Measurements from ENCODE around the gene NPY2R. TPM values are rescaled to one million over a fixed set of nuclear protein-coding genes. Genes with fewer than 3 reads are reported as not detected.

Gene NPY2R
- polyA plus RNA-seq, 6 donors from 2014 or later, result not detected

GRCh38 chr4:155227131-155227530, 18.7 kb downstream of the NPY2R start:
- ATAC-seq (ENCODE audit: low read depth in 2 of 2), result no peak
- no peaks in the 10 kb centered on the region for H3K9me3 Mint-ChIP-seq
- no peaks in the 10 kb centered on the region for H3K4me1 Mint-ChIP-seq

GRCh38 chr4:155228713-155229112, 20.3 kb downstream of the NPY2R start:
- Mint-ChIP-seq H3K27ac (no peak overlapping the region), H3K9me3 (no peaks in the 10 kb centered on the region), H3K27me3 (no peaks in the 10 kb centered on the region), H3K36me3 (no peaks in the 10 kb centered on the region), H3K4me3 (no peak overlapping the region), H3K4me1 (no peaks in the 10 kb centered on the region)
- ATAC-seq (ENCODE audit: low read depth in 2 of 2), result no peak
- DNase-seq, result no peak

More at GRCh38 chr4:155227131-155227530, 18.7 kb downstream of the NPY2R start:
- no peak for DNase-seq
- Mint-ChIP-seq H3K27ac (no peak overlapping the region), H3K27me3 (no peaks in the 10 kb centered on the region), H3K4me3 (no peak overlapping the region), H3K36me3 (no peaks in the 10 kb centered on the region)

GRCh38 chr4:155232432-155232831, 24.0 kb downstream of the NPY2R start:
- ATAC-seq (ENCODE audit: low read depth in 2 of 2) (no peak), DNase-seq (no peak)
- Mint-ChIP-seq H3K9me3 (no peaks in the 10 kb centered on the region), H3K27me3 (no peaks in the 10 kb centered on the region), H3K4me3 (no peak overlapping the region), H3K36me3 (no peaks in the 10 kb centered on the region), H3K4me1 (no peaks in the 10 kb centered on the region), H3K27ac (no peak overlapping the region)

- no peak overlapping the region for H3K4me3 Mint-ChIP-seq
- no peaks in the 10 kb centered on the region for H3K27me3 Mint-ChIP-seq
- DNase-seq (no peak), ATAC-seq (ENCODE audit: low read depth in 2 of 2) (no peak)
- no peak overlapping the region for H3K27ac Mint-ChIP-seq
- H3K9me3 Mint-ChIP-seq, result peaks cover 0 to 4% (median 0%) of the 10 kb centered on the region in 7 donors
- no peaks in the 10 kb centered on the region for H3K4me1 Mint-ChIP-seq
- H3K36me3 Mint-ChIP-seq, result no peaks in the 10 kb centered on the region
These were observed 25.8 kb downstream of the NPY2R start for GRCh38 chr4:155234206-155234605.

GRCh38 chr4:155237567-155237966, 29.1 kb downstream of the NPY2R start:
- Mint-ChIP-seq H3K4me1 (no peaks in the 10 kb centered on the region), H3K27me3 (peaks cover 0 to 4% (median 0%) of the 10 kb centered on the region in 3 donors), H3K9me3 (peaks cover 0 to 12% (median 2%) of the 10 kb centered on the region in 7 donors), H3K36me3 (no peaks in the 10 kb centered on the region), H3K27ac (no peak overlapping the region), H3K4me3 (no peak overlapping the region)
- ATAC-seq (ENCODE audit: low read depth in 2 of 2) (no peak), DNase-seq (no peak)

- Mint-ChIP-seq H3K4me3 (no peak overlapping the region), H3K9me3 (peaks cover 0 to 12% (median 3%) of the 10 kb centered on the region in 7 donors), H3K4me1 (no peaks in the 10 kb centered on the region), H3K36me3 (no peaks in the 10 kb centered on the region), H3K27ac (peak overlapping the region in 1 of 6 donors; percentile 19), H3K27me3 (peaks cover 0 to 4% (median 0%) of the 10 kb centered on the region in 3 donors)
- DNase-seq (no peak), ATAC-seq (ENCODE audit: low read depth in 2 of 2) (no peak)
These were observed 32.8 kb downstream of the NPY2R start for GRCh38 chr4:155241225-155241624.

- peak overlapping the region in 1 of 6 donors; percentile 19 for H3K27ac Mint-ChIP-seq
- peaks cover 0 to 12% (median 3%) of the 10 kb centered on the region in 7 donors for H3K9me3 Mint-ChIP-seq
- DNase-seq (no peak), ATAC-seq (ENCODE audit: low read depth in 2 of 2) (no peak)
- no peaks in the 10 kb centered on the region for H3K36me3 Mint-ChIP-seq
- H3K4me3 Mint-ChIP-seq, result no peak overlapping the region
- H3K27me3 Mint-ChIP-seq, result peaks cover 0 to 4% (median 0%) of the 10 kb centered on the region in 3 donors
- no peaks in the 10 kb centered on the region for H3K4me1 Mint-ChIP-seq
These were observed 33.2 kb downstream of the NPY2R start for GRCh38 chr4:155241664-155242063.

- Mint-ChIP-seq H3K9me3 (peaks cover 0 to 7% (median 2%) of the 10 kb centered on the region in 7 donors), H3K27ac (no peak overlapping the region), H3K27me3 (peaks cover 0 to 4% (median 0%) of the 10 kb centered on the region in 3 donors), H3K36me3 (no peaks in the 10 kb centered on the region), H3K4me3 (no peak overlapping the region), H3K4me1 (no peaks in the 10 kb centered on the region)
- no peak for ATAC-seq (ENCODE audit: low read depth in 2 of 2)
- no peak for DNase-seq
These were observed 36.7 kb downstream of the NPY2R start for GRCh38 chr4:155245105-155245504.

- Mint-ChIP-seq H3K36me3 (no peaks in the 10 kb centered on the region), H3K9me3 (peaks cover 0 to 2% (median 0%) of the 10 kb centered on the region in 7 donors), H3K27me3 (no peaks in the 10 kb centered on the region), H3K4me1 (no peaks in the 10 kb centered on the region), H3K27ac (no peak overlapping the region), H3K4me3 (no peak overlapping the region)
- no peak for DNase-seq
- no peak for ATAC-seq (ENCODE audit: low read depth in 2 of 2)
These were observed 39.8 kb downstream of the NPY2R start for GRCh38 chr4:155248002-155248896.

GRCh38 chr4:155249016-155249566, 40.7 kb downstream of the NPY2R start:
- Mint-ChIP-seq H3K27me3 (no peaks in the 10 kb centered on the region), H3K4me1 (no peaks in the 10 kb centered on the region), H3K4me3 (no peak overlapping the region), H3K9me3 (peaks cover 0 to under 1% (median 0%) of the 10 kb centered on the region in 7 donors), H3K27ac (no peak overlapping the region), H3K36me3 (no peaks in the 10 kb centered on the region)
- ATAC-seq (ENCODE audit: low read depth in 2 of 2) (no peak), DNase-seq (no peak)

- no peaks in the 10 kb centered on the region for H3K36me3 Mint-ChIP-seq
- DNase-seq (no peak), ATAC-seq (ENCODE audit: low read depth in 2 of 2) (no peak)
- H3K4me1 Mint-ChIP-seq, result no peaks in the 10 kb centered on the region
- peaks cover 0 to 1% (median 0%) of the 10 kb centered on the region in 7 donors for H3K9me3 Mint-ChIP-seq
- H3K4me3 Mint-ChIP-seq, result no peak overlapping the region
- no peak overlapping the region for H3K27ac Mint-ChIP-seq
- H3K27me3 Mint-ChIP-seq, result no peaks in the 10 kb centered on the region
These were observed 43.9 kb downstream of the NPY2R start for GRCh38 chr4:155252327-155252726.

- no peaks in the 10 kb centered on the region for H3K36me3 Mint-ChIP-seq
- no peak for ATAC-seq (ENCODE audit: low read depth in 2 of 2)
- H3K4me3 Mint-ChIP-seq, result no peak overlapping the region
- no peaks in the 10 kb centered on the region for H3K4me1 Mint-ChIP-seq
- DNase-seq, result no peak
- H3K27ac Mint-ChIP-seq, result no peak overlapping the region
- H3K27me3 Mint-ChIP-seq, result no peaks in the 10 kb centered on the region
- H3K9me3 Mint-ChIP-seq, result peaks cover 0 to 6% (median 4%) of the 10 kb centered on the region in 7 donors
These were observed 55.0 kb downstream of the NPY2R start for GRCh38 chr4:155263480-155263879.

GRCh38 chr4:155265113-155265512, 56.7 kb downstream of the NPY2R start:
- no peak for DNase-seq
- ATAC-seq (ENCODE audit: low read depth in 2 of 2), result no peak
- no peaks in the 10 kb centered on the region for H3K27me3 Mint-ChIP-seq
- H3K4me1 Mint-ChIP-seq, result no peaks in the 10 kb centered on the region
- H3K27ac Mint-ChIP-seq, result no peak overlapping the region
- no peak overlapping the region for H3K4me3 Mint-ChIP-seq
- H3K36me3 Mint-ChIP-seq, result no peaks in the 10 kb centered on the region
- peaks cover 0 to 6% (median 2%) of the 10 kb centered on the region in 7 donors for H3K9me3 Mint-ChIP-seq
